K562 (cell line): ENCODE data around the gene ZSCAN1. TPM values are rescaled to one million over a fixed set of nuclear protein-coding genes. Genes with fewer than 3 reads are reported as not detected.

Source experiments
- ATAC-seq: fragments of 200-7000 bp; cut with Tn5 transposase; 3 replicates; pipeline ENCODE4 v1.9.1; 2020; ENCODE audit warnings: moderate library complexity
- BruUV-seq: library from RNA; stranded (reverse); fragments of 400-500 nt; replicated peaks from 2 replicates; lab custom pipeline; 2021; lab: Mats Ljungman, UMichigan
- CTCF ChIA-PET: fragments of 300-600 bp; formaldehyde crosslinking; extraction: SDS; loops from one replicate; lab custom pipeline; 2021; ENCODE audit warnings: low intra/inter-chr PET ratio; lab: Yijun Ruan, JAX
- POLR2A ChIA-PET: fragments of 300-600, 350-650 bp; sonication (Branson Sonifier 250); formaldehyde crosslinking; extraction: SDS; loops from one replicate; lab custom pipeline; 2021; ENCODE audit warnings: antibody characterized with exemption, inconsistent platforms; lab: Yijun Ruan, JAX
- DNase-seq, 4 experiments: peaks; one replicate each; pipeline versions ENCODE4 v3.0.0 to v3.0.0-alpha.2; 2011 to 2018; ENCODE audit warnings: low spot score in 3 of 4, mixed read lengths in 3 of 4; ENCODE audit errors: extremely low read depth in 1 of 4
- FAIRE-seq: peaks from 2 replicates; lab custom pipeline; 2011; peaks lifted over from hg19 to GRCh38; lab: Jason Lieb, UNC
- H2AFZ ChIP-seq: 2 replicates; pipeline ENCODE4 v1.6.0; 2011; ENCODE audit warnings: low read depth, low read length, control low read depth, inconsistent platforms
- H3K27ac ChIP-seq: fragments of 200-600 bp; 3 replicates; pipeline ENCODE4 v1.8.0; 2011; ENCODE audit warnings: low read depth, mild to moderate bottlenecking, control low read depth, inconsistent platforms, low read length, moderate library complexity, mixed read lengths; ENCODE audit errors: extremely low read depth
- H3K27me3 ChIP-seq, 2 experiments: fragments of 300-600 bp in 1 of 2; 2 replicates in 1 of 2; 3 replicates in 1 of 2; pipeline versions ENCODE4 v1.6.0 to v1.8.0; 2011; ENCODE audit warnings: inconsistent platforms in 2 of 2, low read length in 2 of 2, mild to moderate bottlenecking in 1 of 2, mixed read lengths in 1 of 2, moderate library complexity in 1 of 2; ENCODE audit not compliant: control insufficient read depth in 2 of 2, insufficient read depth in 2 of 2
- H3K36me3 ChIP-seq: fragments of 300-600 bp; 3 replicates; pipeline ENCODE4 v1.8.0; 2011; ENCODE audit warnings: mild to moderate bottlenecking, low read length, inconsistent platforms; ENCODE audit not compliant: control insufficient read depth, insufficient read depth
- H3K4me1 ChIP-seq, 2 experiments: fragments of 200-600 bp in 1 of 2; replicated peaks in 1 of 2; 2 replicates in 1 of 2; 3 replicates in 1 of 2; pipeline versions ENCODE4 v1.5.1 to v1.8.0; 2011; ENCODE audit warnings: inconsistent platforms in 2 of 2, low read length in 2 of 2, mild to moderate bottlenecking in 1 of 2, mixed read lengths in 1 of 2, moderate library complexity in 1 of 2; ENCODE audit not compliant: control insufficient read depth in 2 of 2, insufficient read depth in 2 of 2
- H3K4me2 ChIP-seq: 2 replicates; pipeline ENCODE4 v1.6.1; 2011; ENCODE audit warnings: low read length, control low read depth, inconsistent platforms, mixed read lengths; ENCODE audit not compliant: insufficient read depth
- H3K4me3 ChIP-seq: fragments of 200-600 bp; sonication (generic), shearing (Covaris generic); 2 replicates; pipeline ENCODE4 v1.5.1; 2016; ENCODE audit warnings: control low read depth, inconsistent platforms
- H3K79me2 ChIP-seq: fragments of 200-600 bp; 3 replicates; pipeline ENCODE4 v1.8.0; 2011; ENCODE audit warnings: low read length, inconsistent platforms; ENCODE audit not compliant: control insufficient read depth, insufficient read depth
- H3K9ac ChIP-seq, 2 experiments: 2 replicates each; pipeline versions ENCODE4 v1.6.0 to v1.6.1; 2011; ENCODE audit warnings: low read depth in 2 of 2, low read length in 2 of 2, control low read depth in 1 of 2, inconsistent platforms in 1 of 2, mild to moderate bottlenecking in 1 of 2, mixed read lengths in 1 of 2; ENCODE audit not compliant: insufficient read depth in 1 of 2
- H3K9me1 ChIP-seq: one replicate; pipeline ENCODE4 v1.6.0; 2011; ENCODE audit warnings: inconsistent platforms, mild to moderate bottlenecking, low read length, moderate library complexity; ENCODE audit not compliant: control insufficient read depth, insufficient read depth
- H3K9me3 ChIP-seq: replicated peaks from 2 replicates; pipeline ENCODE4 v1.5.1; 2011; ENCODE audit warnings: low read depth, low read length, inconsistent platforms; ENCODE audit not compliant: control insufficient read depth, insufficient read depth
- H4K20me1 ChIP-seq: replicated peaks from 2 replicates; pipeline ENCODE4 v1.6.1; 2011; ENCODE audit warnings: low read length, inconsistent platforms, mixed read lengths; ENCODE audit not compliant: control insufficient read depth, insufficient read depth
- ARNT ChIP-seq, 2 experiments: fragments of 450-650 bp; IDR thresholded peaks; 2 replicates each; pipeline ENCODE4 v1.6.1; 2016; ENCODE audit warnings: mild to moderate bottlenecking in 1 of 2
- BRF1 ChIP-seq: IDR thresholded peaks from 3 replicates; pipeline ENCODE4 v1.6.1; 2011; ENCODE audit warnings: borderline replicate concordance, mild to moderate bottlenecking; ENCODE audit not compliant: insufficient read length; ENCODE audit errors: extremely low read depth
- LCOR ChIP-seq: sonication (generic); formaldehyde crosslinking; IDR thresholded peaks from 2 replicates; pipeline ENCODE4 v1.8.0; 2022; ENCODE audit warnings: mild to moderate bottlenecking, missing genetic modification reagents
- PTTG1 ChIP-seq: fragments of 450-650 bp; IDR thresholded peaks from 2 replicates; pipeline ENCODE4 v1.6.1; 2016; ENCODE audit warnings: low read depth, mild to moderate bottlenecking, missing genetic modification characterization, missing compliant biosample characterization
- WGBS: fragments of 100-300 bp; shearing (Covaris generic); methylation state at CpG from one replicate; pipeline ENCODE4 v1.1.6; 2016; ENCODE audit warnings: low coverage, mixed read lengths; ENCODE audit not compliant: insufficient coverage; ENCODE audit errors: missing lambda C conversion rate; 5-methylcytosine and 5-hydroxymethylcytosine counted together
- in situ Hi-C: fragments of 300-500 bp; cut with MboI; formaldehyde crosslinking; loops from 4 replicates; pipeline ENCODE4 v1.15.0; 2018; ENCODE audit warnings: inconsistent platforms, mixed read lengths
- intact Hi-C: fragments of 100-400 bp; cut with micrococcal nuclease; formaldehyde crosslinking; loops from 2 replicates; pipeline ENCODE4 v1.14.2; 2022
- polyA plus RNA-seq, 8 experiments: library from polyadenylated mRNA; depleted of rRNA in 4 of 8; stranded (reverse) in 5 of 8; unstranded in 3 of 8; fragments of >200 nt; fragmentation: Nextera tagmentation in 2 of 8; fragmentation: Illumina TruSeq in 1 of 8; extraction: Ambion mirVana in 2 of 8; extraction: Trizol in 1 of 8; gene quantifications; 2 replicates each; pipeline versions ENCODE4 v1.2.1 to v1.2.3, GENCODE V29; 2011 to 2014; ENCODE audit warnings: inconsistent platforms in 1 of 8, missing spikeins in 1 of 8
- total RNA-seq, 7 experiments: library from RNA; depleted of rRNA in 6 of 7; stranded (reverse); fragments of >200 nt in 6 of 7; fragmentation: Illumina TruSeq in 2 of 7; extraction: Trizol in 2 of 7; gene quantifications; 2 replicates each; pipeline versions ENCODE4 v1.2.1 to v1.2.3, GENCODE V29; 2011 to 2021; ENCODE audit warnings: low replicate concordance in 1 of 7
- TF ChIP-seq, protein P1 (sequence below): fragments of 450-650 bp; IDR thresholded peaks from 2 replicates; pipeline ENCODE4 v1.6.1; 2016; ENCODE audit warnings: low read depth, mild to moderate bottlenecking, moderate library complexity
- TF ChIP-seq, protein P2 (sequence below): fragments of 450-650 bp; IDR thresholded peaks from 2 replicates; pipeline ENCODE4 v1.6.1; 2018; ENCODE audit not compliant: partially characterized antibody

Gene ZSCAN1
- total and polyA plus RNA-seq, 9 of the 15 experiments (the other 6 are each of a cell fraction or from before 2014, with no cell fraction given): not detected

DNA sequence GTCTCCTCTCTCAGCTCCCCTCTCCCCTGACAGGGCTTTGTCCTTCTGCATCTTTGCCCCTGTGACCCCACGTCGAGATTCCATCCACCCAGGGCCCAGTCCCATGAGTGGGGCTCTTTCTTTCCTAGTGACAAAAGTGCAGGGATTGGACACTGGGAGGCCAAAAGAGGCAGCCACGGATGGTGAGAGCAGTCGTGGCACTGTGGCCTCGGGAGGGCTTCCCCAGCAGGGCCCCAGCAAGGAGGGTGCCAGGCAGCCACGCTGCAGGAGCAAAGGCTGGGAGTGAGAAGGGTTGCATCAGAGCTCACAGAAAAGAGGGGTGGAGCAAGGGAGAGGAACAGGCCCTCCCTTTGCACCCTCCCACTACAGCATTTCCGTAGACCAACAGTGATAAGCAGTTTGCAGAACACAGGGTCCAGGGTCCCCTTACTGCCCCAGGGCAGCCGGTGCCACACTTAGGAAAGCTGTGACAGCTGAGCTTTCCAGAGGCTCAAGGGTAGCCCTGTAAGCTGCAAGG is 4.9 kb downstream of the ZSCAN1 start:
- BruUV-seq: no TSS peak
- no peaks in the 10 kb centered on the region for H3K27me3 ChIP-seq

More for the DNA sequence above, 4.9 kb downstream of the ZSCAN1 start:
- H3K36me3 ChIP-seq: no peaks in the 10 kb centered on the region
- TF ChIP-seq, protein P1, sequence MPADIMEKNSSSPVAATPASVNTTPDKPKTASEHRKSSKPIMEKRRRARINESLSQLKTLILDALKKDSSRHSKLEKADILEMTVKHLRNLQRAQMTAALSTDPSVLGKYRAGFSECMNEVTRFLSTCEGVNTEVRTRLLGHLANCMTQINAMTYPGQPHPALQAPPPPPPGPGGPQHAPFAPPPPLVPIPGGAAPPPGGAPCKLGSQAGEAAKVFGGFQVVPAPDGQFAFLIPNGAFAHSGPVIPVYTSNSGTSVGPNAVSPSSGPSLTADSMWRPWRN: no peak
- TF ChIP-seq, protein P2, sequence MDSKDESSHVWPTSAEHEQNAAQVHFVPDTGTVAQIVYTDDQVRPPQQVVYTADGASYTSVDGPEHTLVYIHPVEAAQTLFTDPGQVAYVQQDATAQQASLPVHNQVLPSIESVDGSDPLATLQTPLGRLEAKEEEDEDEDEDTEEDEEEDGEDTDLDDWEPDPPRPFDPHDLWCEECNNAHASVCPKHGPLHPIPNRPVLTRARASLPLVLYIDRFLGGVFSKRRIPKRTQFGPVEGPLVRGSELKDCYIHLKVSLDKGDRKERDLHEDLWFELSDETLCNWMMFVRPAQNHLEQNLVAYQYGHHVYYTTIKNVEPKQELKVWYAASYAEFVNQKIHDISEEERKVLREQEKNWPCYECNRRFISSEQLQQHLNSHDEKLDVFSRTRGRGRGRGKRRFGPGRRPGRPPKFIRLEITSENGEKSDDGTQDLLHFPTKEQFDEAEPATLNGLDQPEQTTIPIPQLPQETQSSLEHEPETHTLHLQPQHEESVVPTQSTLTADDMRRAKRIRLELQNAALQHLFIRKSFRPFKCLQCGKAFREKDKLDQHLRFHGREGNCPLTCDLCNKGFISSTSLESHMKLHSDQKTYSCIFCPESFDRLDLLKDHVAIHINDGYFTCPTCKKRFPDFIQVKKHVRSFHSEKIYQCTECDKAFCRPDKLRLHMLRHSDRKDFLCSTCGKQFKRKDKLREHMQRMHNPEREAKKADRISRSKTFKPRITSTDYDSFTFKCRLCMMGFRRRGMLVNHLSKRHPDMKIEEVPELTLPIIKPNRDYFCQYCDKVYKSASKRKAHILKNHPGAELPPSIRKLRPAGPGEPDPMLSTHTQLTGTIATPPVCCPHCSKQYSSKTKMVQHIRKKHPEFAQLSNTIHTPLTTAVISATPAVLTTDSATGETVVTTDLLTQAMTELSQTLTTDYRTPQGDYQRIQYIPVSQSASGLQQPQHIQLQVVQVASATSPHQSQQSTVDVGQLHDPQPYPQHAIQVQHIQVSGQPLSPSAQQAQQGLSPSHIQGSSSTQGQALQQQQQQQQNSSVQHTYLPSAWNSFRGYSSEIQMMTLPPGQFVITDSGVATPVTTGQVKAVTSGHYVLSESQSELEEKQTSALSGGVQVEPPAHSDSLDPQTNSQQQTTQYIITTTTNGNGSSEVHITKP: no peak
- TF ChIP-seq PTTG1 (tag) (no peak), ARNT (IDR thresholded peaks at IDR 0.05) (no peak), BRF1 (no peak), LCOR (CRISPR knock-in tag) (no peak)
- TF ChIP-seq, all 486 proteins: peak for 0
- DNase-seq: no peak
- H3K4me3 ChIP-seq: no peak overlapping the region
- H3K9me3 ChIP-seq: no peaks in the 10 kb centered on the region
- no peak overlapping the region for H3K4me2 ChIP-seq
- H3K79me2 ChIP-seq: no peaks in the 10 kb centered on the region
- FAIRE-seq: no peak
- no peaks in the 10 kb centered on the region for H4K20me1 ChIP-seq
- 2% methylated on average over 6 of the region's 8 CpGs for WGBS
- no peaks in the 10 kb centered on the region for H3K9me1 ChIP-seq
- in situ Hi-C loops (no loop called here), intact Hi-C loops (no loop called here)
- H2AFZ ChIP-seq: no peak overlapping the region
- CTCF ChIA-PET: no interaction called here
- POLR2A ChIA-PET: interaction anchor here (0.6 kb wide), 2 partner anchors 10 to 135 kb away, joined by 3 read pairs; no protein-coding TSS in a partner anchor
- no peak overlapping the region for H3K9ac ChIP-seq
- no peak overlapping the region for H3K27ac ChIP-seq
- peaks cover 0 to 6% of the 10 kb centered on the region in 2 experiments; a peak in 1 of 5 replicates for H3K4me1 ChIP-seq
- no peak for ATAC-seq
